Measurements from ENCODE around the gene IL6R.

The IL6R gene

DNA sequence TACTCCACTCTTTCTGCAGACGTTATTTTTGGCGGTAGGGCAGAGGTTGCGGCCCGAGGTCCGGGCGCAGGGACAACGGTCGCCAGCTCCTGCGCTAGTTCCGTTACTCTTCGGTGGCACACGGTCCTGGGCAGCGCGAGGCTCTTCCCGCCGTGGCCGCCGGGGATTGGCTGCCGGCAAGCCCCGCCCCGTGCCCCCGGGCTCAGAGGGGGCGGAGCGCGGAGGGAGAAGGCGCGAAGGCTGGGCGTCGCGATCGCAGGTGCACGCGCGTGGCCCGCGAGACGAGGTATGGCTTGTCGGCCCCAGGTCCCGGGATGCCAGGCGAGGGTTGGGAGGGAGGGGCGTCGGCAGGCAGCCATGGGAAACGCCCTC, 97.6 kb downstream of the IL6R start:
- no peak for DNase-seq (ENCODE audit: low read depth, low spot score)
- TF ChIP-seq, protein P1, sequence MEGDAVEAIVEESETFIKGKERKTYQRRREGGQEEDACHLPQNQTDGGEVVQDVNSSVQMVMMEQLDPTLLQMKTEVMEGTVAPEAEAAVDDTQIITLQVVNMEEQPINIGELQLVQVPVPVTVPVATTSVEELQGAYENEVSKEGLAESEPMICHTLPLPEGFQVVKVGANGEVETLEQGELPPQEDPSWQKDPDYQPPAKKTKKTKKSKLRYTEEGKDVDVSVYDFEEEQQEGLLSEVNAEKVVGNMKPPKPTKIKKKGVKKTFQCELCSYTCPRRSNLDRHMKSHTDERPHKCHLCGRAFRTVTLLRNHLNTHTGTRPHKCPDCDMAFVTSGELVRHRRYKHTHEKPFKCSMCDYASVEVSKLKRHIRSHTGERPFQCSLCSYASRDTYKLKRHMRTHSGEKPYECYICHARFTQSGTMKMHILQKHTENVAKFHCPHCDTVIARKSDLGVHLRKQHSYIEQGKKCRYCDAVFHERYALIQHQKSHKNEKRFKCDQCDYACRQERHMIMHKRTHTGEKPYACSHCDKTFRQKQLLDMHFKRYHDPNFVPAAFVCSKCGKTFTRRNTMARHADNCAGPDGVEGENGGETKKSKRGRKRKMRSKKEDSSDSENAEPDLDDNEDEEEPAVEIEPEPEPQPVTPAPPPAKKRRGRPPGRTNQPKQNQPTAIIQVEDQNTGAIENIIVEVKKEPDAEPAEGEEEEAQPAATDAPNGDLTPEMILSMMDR (IDR thresholded peaks at IDR 0.05; ENCODE audit: low read depth, low read length), result no peak
- in situ Hi-C loops (cut with HindIII; ENCODE audit: low sequenced_read_pairs), result no loop called here
- no peak overlapping the region for H3K4me3 ChIP-seq (ENCODE audit: low read depth, low read length)

DNA sequence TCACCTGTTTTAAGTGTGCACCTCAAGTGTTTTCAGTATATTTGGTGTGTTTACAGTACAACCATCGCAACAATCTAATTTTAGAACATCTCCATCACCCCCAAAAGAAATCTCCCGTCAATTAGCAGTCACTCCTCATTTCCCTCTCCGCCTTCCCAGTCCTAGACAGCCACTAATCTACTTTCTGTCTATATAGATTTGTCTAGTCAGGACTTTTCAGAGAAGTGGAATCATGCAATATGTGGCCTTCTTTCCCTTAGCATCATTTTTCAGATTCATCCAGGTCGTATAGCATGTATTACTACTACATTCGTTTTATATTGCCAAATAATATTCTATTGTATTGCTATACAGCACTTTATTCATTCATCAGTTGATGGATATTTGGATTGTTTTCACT, 98.8 kb downstream of the IL6R start:
- DNase-seq (ENCODE audit: low read depth, low spot score), result no peak
- H3K4me3 ChIP-seq (ENCODE audit: low read depth, low read length), result no peak overlapping the region
- TF ChIP-seq, protein P1 (IDR thresholded peaks at IDR 0.05; ENCODE audit: low read depth, low read length), result no peak
- in situ Hi-C loops (cut with HindIII; ENCODE audit: low sequenced_read_pairs), result no loop called here

DNA sequence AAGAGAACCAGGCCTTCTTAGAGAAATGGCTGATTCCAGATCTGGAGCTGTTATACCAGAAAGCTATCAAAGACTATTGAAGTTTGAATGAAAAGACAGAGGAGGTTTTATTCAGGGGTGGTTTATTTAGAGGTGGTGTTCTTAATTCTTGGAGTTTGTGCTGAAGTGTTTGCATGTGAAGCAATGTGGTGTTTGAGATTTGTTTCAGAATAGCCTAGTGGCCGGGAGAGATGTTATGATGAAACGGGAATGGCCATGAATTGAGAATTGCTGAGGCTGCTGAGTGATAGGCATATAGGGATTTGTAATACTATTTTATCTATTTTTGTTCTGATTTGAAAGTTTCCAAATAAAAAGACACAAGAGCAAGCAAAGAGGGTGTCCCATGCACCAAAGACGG, 107.6 kb downstream of the IL6R start:
- DNase-seq (ENCODE audit: low read depth, low spot score), result no peak
- TF ChIP-seq, protein P1 (IDR thresholded peaks at IDR 0.05; ENCODE audit: low read depth, low read length), result no peak
- in situ Hi-C loops (cut with HindIII; ENCODE audit: low sequenced_read_pairs), result no loop called here
- H3K4me3 ChIP-seq (ENCODE audit: low read depth, low read length), result no peak overlapping the region

DNA sequence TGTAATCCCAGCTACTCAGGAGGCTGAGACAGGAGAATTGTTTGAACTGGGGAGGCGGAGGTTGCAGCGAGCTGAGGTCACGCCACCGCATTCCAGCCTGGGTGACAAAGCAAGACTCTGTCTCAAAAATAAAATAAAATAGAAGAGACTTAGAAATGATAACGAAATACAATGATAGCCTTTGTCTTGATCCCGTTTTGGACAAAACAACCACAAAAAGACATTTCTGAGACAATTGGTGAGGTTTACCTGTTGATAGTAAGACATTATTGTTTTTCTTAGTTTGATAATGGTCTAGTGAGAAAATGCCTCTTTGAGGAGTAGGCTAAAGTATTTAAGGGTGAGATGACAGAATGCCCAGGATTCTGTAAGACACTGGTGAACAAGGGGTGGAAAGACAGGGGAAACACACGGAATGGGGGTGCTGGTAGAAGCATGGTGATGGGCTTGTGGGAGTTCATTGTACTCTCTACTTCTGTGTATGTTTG, 109.0 kb downstream of the IL6R start:
- TF ChIP-seq, protein P1 (IDR thresholded peaks at IDR 0.05; ENCODE audit: low read depth, low read length), result no peak
- no peak overlapping the region for H3K4me3 ChIP-seq (ENCODE audit: low read depth, low read length)
- no peak for DNase-seq (ENCODE audit: low read depth, low spot score)
- in situ Hi-C loops (cut with HindIII; ENCODE audit: low sequenced_read_pairs), result no loop called here

DNA sequence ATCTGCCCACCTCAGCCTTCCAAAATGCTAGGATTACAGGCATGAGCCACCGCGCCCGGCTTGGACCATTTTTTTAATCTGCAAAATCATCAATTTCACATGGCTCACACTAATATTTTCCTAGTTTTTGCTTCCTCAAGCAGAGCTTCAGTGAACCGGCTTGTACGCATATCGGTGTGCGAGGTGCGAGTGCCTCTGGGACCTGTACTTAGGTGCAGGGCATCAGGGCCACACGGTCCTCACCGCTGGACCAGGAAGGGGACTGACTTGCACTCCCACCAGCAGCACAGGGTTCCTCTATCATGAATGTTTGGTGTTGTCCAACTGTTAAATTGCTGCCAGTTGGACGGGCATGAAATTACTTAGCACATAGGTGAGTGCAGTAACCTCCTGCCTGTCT, 112.5 kb downstream of the IL6R start:
- in situ Hi-C loops (cut with HindIII; ENCODE audit: low sequenced_read_pairs), result no loop called here
- no peak for DNase-seq (ENCODE audit: low read depth, low spot score)
- H3K4me3 ChIP-seq (ENCODE audit: low read depth, low read length), result no peak overlapping the region
- TF ChIP-seq, protein P1 (IDR thresholded peaks at IDR 0.05; ENCODE audit: low read depth, low read length), result no peak

Measured in astrocyte of the spinal cord (primary cell).